Fibroblast of skin of scalp (primary cell): ENCODE results near the gene FAM171A2.
A peak's percentile ranks its signal among the peaks of the same experiment; 100 is the strongest.
"Not testable (repeated sequence)": the region's sequence is repeated elsewhere in the genome, so short reads cannot be mapped to it uniquely, and the experiment has no call there.

ENCODE experiments used
- DNase-seq: peaks from one replicate; pipeline ENCODE4 v3.0.0-alpha.2; 2013

FAM171A2 gene

DNA sequence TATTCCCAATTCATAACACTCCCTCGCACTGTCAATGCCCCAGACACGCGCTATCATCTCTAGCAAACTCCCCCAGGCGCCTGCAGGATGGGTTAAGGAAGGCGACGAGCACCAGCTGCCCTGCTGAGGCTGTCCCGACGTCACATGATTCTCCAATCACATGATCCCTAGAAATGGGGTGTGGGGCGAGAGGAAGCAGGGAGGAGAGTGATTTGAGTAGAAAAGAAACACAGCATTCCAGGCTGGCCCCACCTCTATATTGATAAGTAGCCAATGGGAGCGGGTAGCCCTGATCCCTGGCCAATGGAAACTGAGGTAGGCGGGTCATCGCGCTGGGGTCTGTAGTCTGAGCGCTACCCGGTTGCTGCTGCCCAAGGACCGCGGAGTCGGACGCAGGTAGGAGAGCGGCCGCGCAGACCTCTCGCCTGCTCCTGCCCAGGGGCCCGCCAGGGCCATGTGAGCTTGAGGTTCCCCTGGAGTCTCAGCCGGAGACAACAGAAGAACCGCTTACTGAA lies 18.7 kb downstream of the FAM171A2 start, which contains the start of gene GRN:
Gene GRN (plus strand): TSS at position 364 of the 515 bp plus-strand sequence. CDS start 3,863 bp downstream, outside the sequence.
- DNase-seq: peak; percentile 100

GRCh38 chr17:44343510-44344209 lies 20.0 kb downstream of the FAM171A2 start:
- no peak for DNase-seq

GRCh38 chr17:44340553-44340952 lies 23.1 kb downstream of the FAM171A2 start:
- not testable (repeated sequence) for DNase-seq

DNA sequence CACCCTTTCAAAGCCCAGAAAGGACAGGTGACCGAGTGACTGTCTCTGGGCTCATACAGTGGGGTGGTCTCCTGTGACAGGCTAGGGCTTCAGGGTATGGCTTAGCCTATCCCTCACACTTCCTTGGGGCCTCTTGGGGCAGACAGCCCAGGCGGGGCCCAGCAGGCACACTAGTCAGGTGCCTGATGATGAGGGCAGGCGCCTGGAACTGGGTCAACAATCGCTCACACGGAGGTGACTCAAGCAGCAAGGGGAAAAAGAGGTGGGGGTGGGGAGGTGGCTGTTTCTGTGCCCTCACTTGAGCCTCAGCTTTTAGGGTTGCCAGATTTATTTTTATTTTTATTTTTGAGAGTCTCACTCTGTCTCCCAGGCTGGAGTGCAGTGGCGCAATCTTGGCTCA lies 25.0 kb downstream of the FAM171A2 start:
- no peak for DNase-seq

GRCh38 chr17:44335968-44336367 lies 27.7 kb downstream of the FAM171A2 start:
- DNase-seq: no peak

- DNase-seq: no peak
Measured at GRCh38 chr17:44335564-44335963, 28.1 kb downstream of the FAM171A2 start.

- DNase-seq: no peak
Measured at GRCh38 chr17:44334727-44335126, 28.9 kb downstream of the FAM171A2 start.

- DNase-seq: no peak
Measured at GRCh38 chr17:44334315-44334714, 29.3 kb downstream of the FAM171A2 start.

DNA sequence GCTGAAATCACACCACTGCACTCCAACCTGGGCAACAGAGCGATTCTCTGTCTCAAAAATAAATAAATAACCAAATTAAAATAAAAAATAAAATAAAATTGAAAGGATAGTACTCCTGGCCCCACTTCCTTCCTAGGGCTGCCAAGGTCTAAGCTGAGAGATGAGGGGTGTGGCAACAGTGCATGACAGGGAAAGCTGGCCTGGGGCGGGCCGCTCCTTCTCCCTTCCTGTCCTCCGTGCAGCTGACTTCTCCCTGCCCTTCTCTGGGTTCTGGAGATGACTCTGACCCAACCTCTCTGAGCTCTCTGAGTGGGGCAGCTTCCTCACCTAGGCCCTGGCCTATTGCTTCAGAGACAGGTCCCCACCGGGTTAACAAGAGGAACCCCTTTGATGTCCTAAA lies 30.3 kb downstream of the FAM171A2 start:
- DNase-seq: no peak

GRCh38 chr17:44331249-44331760 lies 32.3 kb downstream of the FAM171A2 start:
- DNase-seq: peak; percentile 71

DNA sequence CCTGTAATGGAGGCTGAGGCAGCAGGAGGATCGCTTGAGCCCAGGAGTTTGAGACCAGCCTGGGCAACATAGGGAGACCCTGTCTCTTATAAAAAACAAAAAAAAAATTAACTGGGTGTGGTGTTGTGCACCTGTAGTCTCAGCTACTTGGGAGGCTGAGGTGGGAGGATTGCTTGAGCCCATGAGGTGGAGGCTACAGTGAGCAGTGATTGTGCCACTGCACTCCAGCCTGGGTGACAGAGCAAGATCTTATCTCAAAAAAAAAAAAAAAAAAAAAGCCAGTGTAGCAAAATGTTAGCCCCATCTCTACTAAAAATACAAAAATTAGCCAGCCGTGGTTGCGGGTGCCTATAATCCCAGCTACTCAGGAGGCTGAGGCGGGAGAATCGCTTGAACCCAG lies 33.4 kb downstream of the FAM171A2 start:
- DNase-seq: not testable (repeated sequence)

- not testable (repeated sequence) for DNase-seq
Measured at GRCh38 chr17:44329516-44329915, 34.1 kb downstream of the FAM171A2 start.

DNA sequence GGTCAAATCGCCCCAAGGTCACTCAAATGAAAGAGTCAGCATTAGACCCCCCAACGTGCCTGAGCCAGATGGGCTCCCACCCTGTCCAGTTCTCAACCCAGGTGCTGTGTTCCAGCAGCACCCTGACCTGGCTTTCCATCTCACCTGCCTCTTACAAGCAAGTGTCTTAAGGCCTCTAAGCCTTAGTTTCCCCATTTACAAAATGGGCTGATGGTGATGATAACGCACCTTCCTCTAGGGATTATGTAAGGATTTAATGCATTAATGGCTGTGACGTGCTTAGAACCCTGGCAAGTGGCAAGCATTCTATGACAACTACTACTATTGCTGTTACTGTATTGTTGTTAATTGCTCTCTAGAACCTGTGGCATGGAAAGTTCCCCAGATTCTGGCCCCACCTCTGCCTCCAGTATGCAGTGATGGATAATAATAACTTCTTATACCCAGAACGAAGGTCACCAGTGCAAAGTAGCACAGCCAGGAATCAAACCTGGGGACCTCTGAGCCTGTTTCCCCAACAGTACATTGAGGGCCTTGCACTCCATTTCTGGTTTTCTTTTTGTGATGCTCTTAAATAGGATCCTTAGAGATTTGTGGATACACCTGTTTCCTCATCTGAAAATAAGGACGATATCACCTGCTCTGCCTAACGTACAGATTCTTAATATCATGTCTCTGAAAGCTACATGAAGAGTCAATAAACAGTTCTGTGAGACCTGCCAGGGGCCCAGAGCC lies 35.8 kb downstream of the FAM171A2 start:
- DNase-seq: no peak

GRCh38 chr17:44326861-44327444 lies 36.7 kb downstream of the FAM171A2 start:
- peak; percentile 99 for DNase-seq

- peak; percentile 93 for DNase-seq
Measured at GRCh38 chr17:44324571-44325275, 38.9 kb downstream of the FAM171A2 start, which contains the start of gene SLC25A39. TSS of gene SLC25A39 (minus strand) at chr17:44324823. CDS start at chr17:44323562, 1,261 bp downstream.

GRCh38 chr17:44324092-44324570 lies 39.5 kb downstream of the FAM171A2 start:
- DNase-seq: no peak

DNA sequence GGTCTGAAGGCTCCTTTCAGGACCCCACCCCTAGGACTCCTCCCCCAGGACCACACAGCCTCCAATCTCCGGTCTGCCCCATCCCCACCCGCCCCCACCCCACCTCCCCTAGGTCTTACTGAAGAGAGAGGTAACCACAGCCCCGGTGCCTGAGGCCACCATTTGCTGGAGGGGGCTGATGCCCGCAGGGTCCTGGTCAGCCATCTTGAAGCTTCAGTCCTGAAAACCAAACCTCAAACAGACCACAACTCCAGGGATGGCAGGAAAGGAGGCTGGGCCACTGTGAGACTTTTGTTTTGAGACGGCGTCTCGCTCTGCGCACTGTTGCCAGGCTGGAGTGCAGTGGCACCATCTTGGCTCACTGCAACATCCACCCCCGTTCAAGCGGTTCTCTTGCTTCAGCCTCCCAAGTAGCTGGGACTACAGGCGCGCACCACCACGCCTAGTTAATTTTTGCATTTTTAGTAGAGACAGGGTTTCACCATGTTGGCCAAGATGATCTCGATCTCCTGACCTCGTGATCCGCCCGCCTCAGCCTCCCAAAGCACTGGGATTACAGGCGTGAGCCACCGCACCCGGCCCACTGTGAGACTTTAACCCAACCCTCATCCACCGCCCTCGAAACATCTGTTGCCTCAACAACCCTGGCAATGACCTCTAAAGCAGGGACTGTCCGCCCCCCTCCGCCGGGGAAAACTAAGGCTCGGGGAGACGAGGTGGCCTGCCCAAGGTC lies 40.1 kb downstream of the FAM171A2 start:
- DNase-seq: no peak

DNA sequence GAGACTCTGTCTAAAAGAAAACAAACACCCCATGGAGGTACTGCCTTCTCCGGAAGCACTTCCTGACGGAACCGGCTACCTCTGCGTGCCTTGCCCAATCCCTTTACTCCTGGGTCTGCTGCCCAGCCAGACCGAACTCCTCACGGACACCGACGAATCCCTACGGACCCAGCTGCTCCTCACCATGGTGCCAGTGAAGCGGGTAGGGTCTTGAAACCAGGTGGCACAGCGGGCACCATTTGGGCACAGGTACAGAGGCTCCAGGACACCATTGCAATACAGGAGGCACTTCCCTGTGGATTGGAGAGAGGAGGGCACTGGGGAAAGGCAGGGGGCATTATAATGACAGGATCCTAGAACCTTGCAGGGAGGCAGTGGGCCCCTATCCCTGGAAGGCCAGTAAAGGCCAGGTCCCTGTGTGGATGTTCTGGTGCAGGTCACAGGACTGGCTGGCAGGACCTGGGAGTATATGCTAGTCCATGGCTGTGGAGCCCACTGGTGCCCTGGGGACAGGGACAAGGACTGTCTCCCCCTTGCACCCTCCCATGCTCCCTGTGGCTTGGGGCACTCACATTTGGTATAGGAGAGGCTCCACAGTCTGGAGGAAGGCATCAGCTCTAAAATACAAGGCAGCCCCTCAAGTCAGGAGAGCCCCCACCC lies 41.3 kb downstream of the FAM171A2 start:
- no peak for DNase-seq

DNA sequence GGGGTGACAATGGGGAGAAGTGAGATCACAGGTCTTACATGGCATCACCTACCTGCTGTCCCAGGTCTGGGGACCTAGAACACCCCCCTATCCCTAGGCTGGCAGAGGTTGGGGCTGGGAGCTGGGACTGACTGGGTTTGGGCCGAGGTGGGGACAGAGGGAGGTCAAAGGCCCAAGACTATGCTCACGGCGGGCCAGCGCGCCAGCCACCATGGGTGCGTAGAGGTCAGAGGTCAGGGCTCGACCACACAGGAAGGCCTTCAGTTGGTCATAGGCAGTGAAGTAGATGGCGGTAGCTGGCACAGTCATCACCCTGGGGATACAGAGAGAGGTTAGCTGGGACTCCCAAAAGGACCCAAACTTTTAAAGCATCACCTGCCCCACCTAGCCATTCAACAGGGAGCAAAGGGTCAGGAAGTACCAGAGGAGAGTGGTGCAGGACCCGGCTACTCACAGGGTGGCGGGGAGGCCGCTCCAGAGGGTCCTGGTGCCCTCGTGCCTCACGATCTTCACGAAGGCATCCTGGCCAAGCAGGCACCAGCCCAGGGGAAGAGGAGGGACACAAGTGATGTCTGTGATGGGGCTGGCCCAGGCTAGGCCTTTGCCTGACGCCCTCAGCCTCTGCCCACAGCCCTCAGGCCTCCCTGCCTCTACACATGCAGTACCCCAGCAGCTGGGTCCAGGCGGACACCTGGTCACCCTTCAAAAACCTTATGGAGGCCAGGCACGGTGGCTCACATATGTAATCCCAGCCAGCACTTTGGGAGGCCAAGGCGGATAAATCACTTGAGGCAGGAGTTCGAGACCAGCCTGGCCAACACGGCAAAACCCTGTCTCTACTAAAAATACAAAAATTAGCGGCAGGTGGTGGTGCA lies 42.2 kb downstream of the FAM171A2 start:
- DNase-seq: no peak

- DNase-seq: no peak
Measured at GRCh38 chr17:44320066-44320465, 43.6 kb downstream of the FAM171A2 start.
